SK-N-SH (cell line): ENCODE results near the gene SLC9A6. TPM values are rescaled to one million over a fixed set of nuclear protein-coding genes. Genes with fewer than 3 reads are reported as not detected.

Experiments
- CTCF ChIA-PET: fragments of 300-600, 350-600 bp; formaldehyde crosslinking; extraction: SDS; loops from one replicate; lab custom pipeline; 2021; lab: Yijun Ruan, JAX
- POLR2A ChIA-PET: fragments of 350-600 bp; sonication (Branson Sonifier 250); formaldehyde crosslinking; extraction: SDS; loops from one replicate; lab custom pipeline; 2020; ENCODE audit warnings: antibody characterized with exemption, inconsistent platforms; lab: Yijun Ruan, JAX
- DNase-seq: peaks from one replicate; pipeline ENCODE4 v3.0.0; 2012
- H2AFZ ChIP-seq: fragments of 200-600 bp; sonication (generic); 2 replicates; pipeline ENCODE4 v1.8.1; 2016; ENCODE audit warnings: antibody characterized with exemption, mild to moderate bottlenecking, low read depth
- H3F3A ChIP-seq: fragments of 200-600 bp; sonication (generic); replicated peaks from 2 replicates; pipeline ENCODE3; 2016; ENCODE audit warnings: antibody characterized with exemption, mild to moderate bottlenecking; ENCODE audit not compliant: insufficient read depth
- H3K27ac ChIP-seq, 2 experiments: fragments of 200-500 bp in 1 of 2; fragments of 200-600 bp in 1 of 2; sonication (Bioruptor generic) in 1 of 2; sonication (generic), shearing (Covaris generic) in 1 of 2; 2 replicates each; pipeline versions ENCODE4 v1.5.1 to v1.6.1; 2014 to 2016; ENCODE audit warnings: low read depth in 2 of 2, inconsistent platforms in 1 of 2, low read length in 1 of 2, mild to moderate bottlenecking in 1 of 2, mixed read lengths in 1 of 2
- H3K27me3 ChIP-seq: fragments of 200-600 bp; sonication (generic), shearing (Covaris generic); 2 replicates; pipeline ENCODE4 v1.6.1; 2016; ENCODE audit warnings: mixed run types; ENCODE audit not compliant: insufficient read depth
- H3K36me3 ChIP-seq, 2 experiments: fragments of 200-500 bp in 1 of 2; fragments of 200-600 bp in 1 of 2; sonication (Bioruptor generic) in 1 of 2; sonication (generic) in 1 of 2; replicated peaks in 1 of 2; 2 replicates each; pipeline versions ENCODE3 to v1.5.1; 2014 to 2016; ENCODE audit warnings: low read length in 1 of 2, mild to moderate bottlenecking in 1 of 2; ENCODE audit not compliant: insufficient read depth in 2 of 2, control insufficient read depth in 1 of 2
- H3K4me1 ChIP-seq, 2 experiments: fragments of 200-500 bp in 1 of 2; fragments of 200-600 bp in 1 of 2; sonication (Bioruptor generic) in 1 of 2; sonication (generic), shearing (Covaris generic) in 1 of 2; 2 replicates each; pipeline versions ENCODE4 v1.5.1 to v1.6.1; 2014 to 2016; ENCODE audit warnings: low read depth in 1 of 2, low read length in 1 of 2, mixed run types in 1 of 2; ENCODE audit not compliant: insufficient read depth in 2 of 2, control insufficient read depth in 1 of 2
- H3K4me2 ChIP-seq: fragments of 200-600 bp; sonication (generic), shearing (Covaris generic); 2 replicates; pipeline ENCODE4 v1.6.1; 2017; ENCODE audit warnings: mixed run types
- H3K4me3 ChIP-seq, 2 experiments: fragments of 200-500 bp in 1 of 2; fragments of 200-600 bp in 1 of 2; sonication (Bioruptor generic) in 1 of 2; sonication (generic), shearing (Covaris generic) in 1 of 2; 2 replicates each; pipeline versions ENCODE4 v1.5.1 to v1.8.1; 2014 to 2016; ENCODE audit warnings: low read depth in 2 of 2, inconsistent platforms in 1 of 2, low read length in 1 of 2, mild to moderate bottlenecking in 1 of 2, mixed read lengths in 1 of 2, moderate library complexity in 1 of 2
- H3K79me2 ChIP-seq: fragments of 200-600 bp; sonication (generic); 2 replicates; pipeline ENCODE4 v1.8.1; 2017; ENCODE audit warnings: mild to moderate bottlenecking; ENCODE audit not compliant: insufficient read depth
- H3K9ac ChIP-seq: fragments of 200-600 bp; sonication (generic); 2 replicates; pipeline ENCODE4 v1.6.1; 2017; ENCODE audit warnings: mixed run types
- H3K9me2 ChIP-seq: fragments of 200-600 bp; sonication (generic); 2 replicates; pipeline ENCODE4 v1.6.1; 2017; ENCODE audit warnings: mixed run types
- H3K9me3 ChIP-seq: fragments of 200-600 bp; sonication (generic); 2 replicates; pipeline ENCODE4 v1.6.1; 2017; ENCODE audit warnings: mixed run types, mild to moderate bottlenecking, moderate library complexity
- H4K20me1 ChIP-seq: fragments of 200-600 bp; sonication (generic); 2 replicates; pipeline ENCODE4 v1.6.1; 2017; ENCODE audit warnings: mild to moderate bottlenecking, mixed run types; ENCODE audit not compliant: insufficient read depth
- FOSL2 ChIP-seq: IDR thresholded peaks from 2 replicates; pipeline ENCODE4 v1.4.0; 2012; ENCODE audit warnings: low read depth, mild to moderate bottlenecking, moderate library complexity, borderline replicate concordance
- FOXJ3 ChIP-seq: sonication (generic); formaldehyde crosslinking; IDR thresholded peaks from 2 replicates; pipeline ENCODE4 v1.5.1; 2020; ENCODE audit warnings: mild to moderate bottlenecking, missing genetic modification reagents
- JUND ChIP-seq: IDR thresholded peaks from 2 replicates; pipeline ENCODE4 v1.4.0; 2012
- MXI1 ChIP-seq: IDR thresholded peaks from 2 replicates; pipeline ENCODE4 v1.6.1; 2012; ENCODE audit warnings: mild to moderate bottlenecking, low read depth, low read length, improper control_type of control experiment
- POLR2AphosphoS5 ChIP-seq: IDR thresholded peaks from 2 replicates; pipeline ENCODE4 v1.6.1; 2012; ENCODE audit warnings: low read depth, low read length
- TCF12 ChIP-seq: IDR thresholded peaks from 2 replicates; pipeline ENCODE4 v1.4.0; 2012
- TEAD4 ChIP-seq: IDR thresholded peaks from 2 replicates; pipeline ENCODE4 v1.4.0; 2012; ENCODE audit warnings: mild to moderate bottlenecking, borderline replicate concordance; ENCODE audit not compliant: insufficient read depth
- WGBS: methylation state at CpG from one replicate; pipeline ENCODE4 v1.1.6; 2017; ENCODE audit warnings: low lambda C conversion rate; 5-methylcytosine and 5-hydroxymethylcytosine counted together
- polyA plus RNA-seq, 3 experiments: library from polyadenylated mRNA; depleted of rRNA; stranded (reverse); fragments of >200 nt; gene quantifications; 2 replicates each; pipeline ENCODE4 v1.2.3, GENCODE V29; 2012
- TF ChIP-seq, protein P1 (sequence below): IDR thresholded peaks from 2 replicates; pipeline ENCODE4 v1.6.1; 2012; ENCODE audit warnings: mild to moderate bottlenecking, low read depth, low read length, moderate library complexity
- TF ChIP-seq, protein P2 (sequence below): IDR thresholded peaks from 2 replicates; pipeline ENCODE4; 2012

SLC9A6 gene
- polyA plus RNA-seq, 1 of the 3 experiments (the other 2 are of a cell fraction) = 5.0 TPM

DNA sequence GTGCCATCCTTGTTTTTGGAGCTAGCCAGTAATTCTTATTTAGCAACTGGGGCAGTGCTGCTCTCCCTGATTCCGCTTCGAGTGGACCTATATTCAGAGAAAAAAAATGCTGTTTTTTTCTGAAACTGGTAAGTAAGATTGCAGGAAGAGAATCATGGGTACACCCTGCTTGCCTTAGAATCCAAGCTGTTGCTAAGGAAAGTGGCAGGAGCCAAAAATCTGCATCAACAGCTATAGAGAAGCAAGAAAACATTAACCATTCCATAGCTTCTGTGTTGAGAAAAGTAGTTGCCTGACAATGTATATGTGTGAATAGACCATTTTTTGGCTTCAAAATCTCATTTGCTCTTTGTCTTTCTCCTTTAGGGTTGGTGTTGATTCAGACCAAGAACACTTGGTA is 44.5 kb downstream of the SLC9A6 start (continued):
- TF ChIP-seq, protein P1, sequence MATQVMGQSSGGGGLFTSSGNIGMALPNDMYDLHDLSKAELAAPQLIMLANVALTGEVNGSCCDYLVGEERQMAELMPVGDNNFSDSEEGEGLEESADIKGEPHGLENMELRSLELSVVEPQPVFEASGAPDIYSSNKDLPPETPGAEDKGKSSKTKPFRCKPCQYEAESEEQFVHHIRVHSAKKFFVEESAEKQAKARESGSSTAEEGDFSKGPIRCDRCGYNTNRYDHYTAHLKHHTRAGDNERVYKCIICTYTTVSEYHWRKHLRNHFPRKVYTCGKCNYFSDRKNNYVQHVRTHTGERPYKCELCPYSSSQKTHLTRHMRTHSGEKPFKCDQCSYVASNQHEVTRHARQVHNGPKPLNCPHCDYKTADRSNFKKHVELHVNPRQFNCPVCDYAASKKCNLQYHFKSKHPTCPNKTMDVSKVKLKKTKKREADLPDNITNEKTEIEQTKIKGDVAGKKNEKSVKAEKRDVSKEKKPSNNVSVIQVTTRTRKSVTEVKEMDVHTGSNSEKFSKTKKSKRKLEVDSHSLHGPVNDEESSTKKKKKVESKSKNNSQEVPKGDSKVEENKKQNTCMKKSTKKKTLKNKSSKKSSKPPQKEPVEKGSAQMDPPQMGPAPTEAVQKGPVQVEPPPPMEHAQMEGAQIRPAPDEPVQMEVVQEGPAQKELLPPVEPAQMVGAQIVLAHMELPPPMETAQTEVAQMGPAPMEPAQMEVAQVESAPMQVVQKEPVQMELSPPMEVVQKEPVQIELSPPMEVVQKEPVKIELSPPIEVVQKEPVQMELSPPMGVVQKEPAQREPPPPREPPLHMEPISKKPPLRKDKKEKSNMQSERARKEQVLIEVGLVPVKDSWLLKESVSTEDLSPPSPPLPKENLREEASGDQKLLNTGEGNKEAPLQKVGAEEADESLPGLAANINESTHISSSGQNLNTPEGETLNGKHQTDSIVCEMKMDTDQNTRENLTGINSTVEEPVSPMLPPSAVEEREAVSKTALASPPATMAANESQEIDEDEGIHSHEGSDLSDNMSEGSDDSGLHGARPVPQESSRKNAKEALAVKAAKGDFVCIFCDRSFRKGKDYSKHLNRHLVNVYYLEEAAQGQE = no peak
- TF ChIP-seq FOXJ3 (CRISPR knock-in tag) (no peak), POLR2AphosphoS5 (no peak), TEAD4 (no peak)
- TF ChIP-seq, all 33 proteins: peak for 0

- Histone ChIP-seq H3K4me1 (no peaks in the 10 kb centered on the region), H3K27me3 (no peaks in the 10 kb centered on the region), H4K20me1 (no peaks in the 10 kb centered on the region), H2AFZ (no peak overlapping the region), H3K9ac (peak overlapping the region; percentile 45; the same call in 1 of the 2 replicates), H3K9me2 (no peaks in the 10 kb centered on the region), H3K4me2 (peak overlapping the region; percentile 42; the same call in 1 of the 2 replicates), H3K9me3 (no peaks in the 10 kb centered on the region), H3K27ac (peak overlapping the region in 1 of 2 experiments; percentile 80; a peak in 2 of 4 replicates), H3K4me3 (no peak overlapping the region), H3F3A (peaks cover 12% of the 10 kb centered on the region), H3K79me2 (no peaks in the 10 kb centered on the region), H3K36me3 (no peaks in the 10 kb centered on the region)
- DNase-seq = no peak
- peak; percentile 17; the same call in 1 of the 2 replicates for TF ChIP-seq FOSL2
- no peak for TF ChIP-seq MXI1
- TF ChIP-seq JUND = peak; percentile 13; the same call in 1 of the 2 replicates
- no peak for TF ChIP-seq TEAD4
- peak; percentile 41; the same call in 1 of the 2 replicates for TF ChIP-seq TCF12
- TF ChIP-seq, protein P2, sequence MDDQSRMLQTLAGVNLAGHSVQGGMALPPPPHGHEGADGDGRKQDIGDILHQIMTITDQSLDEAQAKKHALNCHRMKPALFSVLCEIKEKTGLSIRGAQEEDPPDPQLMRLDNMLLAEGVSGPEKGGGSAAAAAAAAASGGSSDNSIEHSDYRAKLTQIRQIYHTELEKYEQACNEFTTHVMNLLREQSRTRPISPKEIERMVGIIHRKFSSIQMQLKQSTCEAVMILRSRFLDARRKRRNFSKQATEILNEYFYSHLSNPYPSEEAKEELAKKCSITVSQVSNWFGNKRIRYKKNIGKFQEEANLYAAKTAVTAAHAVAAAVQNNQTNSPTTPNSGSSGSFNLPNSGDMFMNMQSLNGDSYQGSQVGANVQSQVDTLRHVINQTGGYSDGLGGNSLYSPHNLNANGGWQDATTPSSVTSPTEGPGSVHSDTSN = no peak
- 41% methylated on average over 9 of the region's 9 CpGs for WGBS
- ChIA-PET POLR2A (no interaction called here), CTCF (interaction anchor here (0.7 to 4.1 kb wide), 5 partner anchors 133 to 1318 kb away, joined by 3 to 42 read pairs (median 4); no protein-coding TSS in a partner anchor)
Measured at GRCh38 chrX:136030303-136031191, 45.3 kb downstream of the SLC9A6 start.
